DOHH2 (cell line): Measurements from ENCODE around the gene STX1A.

ENCODE experiments used
- EZH2phosphoT487 ChIP-seq: fragments of 200-600 bp; sonication (generic); IDR thresholded peaks from 2 replicates; pipeline ENCODE4 v1.6.1; 2017; ENCODE audit warnings: borderline replicate concordance, mild to moderate bottlenecking, antibody characterized with exemption, low read length, moderate library complexity, mixed read lengths
- TF ChIP-seq, protein P1 (sequence below): fragments of 200-600 bp; sonication (generic); IDR thresholded peaks from one replicate; pipeline ENCODE4 v1.5.1; 2014; ENCODE audit warnings: antibody characterized with exemption, mild to moderate bottlenecking, low read depth, low read length; ENCODE audit not compliant: poor library complexity, severe bottlenecking

GRCh38 chr7:73668886-73669230, 50.6 kb downstream of the STX1A start:
- TF ChIP-seq EZH2phosphoT487: no peak
- TF ChIP-seq, protein P1, sequence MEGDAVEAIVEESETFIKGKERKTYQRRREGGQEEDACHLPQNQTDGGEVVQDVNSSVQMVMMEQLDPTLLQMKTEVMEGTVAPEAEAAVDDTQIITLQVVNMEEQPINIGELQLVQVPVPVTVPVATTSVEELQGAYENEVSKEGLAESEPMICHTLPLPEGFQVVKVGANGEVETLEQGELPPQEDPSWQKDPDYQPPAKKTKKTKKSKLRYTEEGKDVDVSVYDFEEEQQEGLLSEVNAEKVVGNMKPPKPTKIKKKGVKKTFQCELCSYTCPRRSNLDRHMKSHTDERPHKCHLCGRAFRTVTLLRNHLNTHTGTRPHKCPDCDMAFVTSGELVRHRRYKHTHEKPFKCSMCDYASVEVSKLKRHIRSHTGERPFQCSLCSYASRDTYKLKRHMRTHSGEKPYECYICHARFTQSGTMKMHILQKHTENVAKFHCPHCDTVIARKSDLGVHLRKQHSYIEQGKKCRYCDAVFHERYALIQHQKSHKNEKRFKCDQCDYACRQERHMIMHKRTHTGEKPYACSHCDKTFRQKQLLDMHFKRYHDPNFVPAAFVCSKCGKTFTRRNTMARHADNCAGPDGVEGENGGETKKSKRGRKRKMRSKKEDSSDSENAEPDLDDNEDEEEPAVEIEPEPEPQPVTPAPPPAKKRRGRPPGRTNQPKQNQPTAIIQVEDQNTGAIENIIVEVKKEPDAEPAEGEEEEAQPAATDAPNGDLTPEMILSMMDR: no peak
